Brain microvascular endothelial cell (primary cell): ENCODE results near the gene ESYT3.

Experiments
- DNase-seq: peaks from one replicate; pipeline ENCODE4 v3.0.0-alpha.2; 2020
- H3K27ac ChIP-seq: fragments of 250-450 bp; sonication (Bioruptor Pico); 2 replicates; pipeline ENCODE4 v1.5.1; 2020; ENCODE audit warnings: mild to moderate bottlenecking, moderate library complexity
- H3K27me3 ChIP-seq: fragments of 250-450 bp; sonication (Bioruptor Pico); replicated peaks from 2 replicates; pipeline ENCODE4 v1.5.1; 2020; ENCODE audit warnings: mild to moderate bottlenecking
- H3K36me3 ChIP-seq: fragments of 250-450 bp; sonication (Bioruptor Pico); replicated peaks from 2 replicates; pipeline ENCODE4 v1.5.1; 2020; ENCODE audit warnings: mild to moderate bottlenecking
- H3K4me3 ChIP-seq: 2 replicates; pipeline ENCODE4 v1.5.1; 2011; ENCODE audit warnings: low read depth, mild to moderate bottlenecking, control low read depth, low read length, moderate library complexity
- CTCF ChIP-seq: IDR thresholded peaks from 2 replicates; pipeline ENCODE4 v1.5.1; 2011; ENCODE audit warnings: low read depth, mild to moderate bottlenecking, moderate library complexity, low read length, control low read depth, inconsistent platforms; ENCODE audit errors: missing control alignments
- in situ Hi-C: cut with HindIII; loops from 2 replicates; pipeline ENCODE4 v1.10.0; 2017; ENCODE audit warnings: low sequenced_read_pairs, low pct_ligation_motif_present

ESYT3 gene

GRCh38 chr3:138469874-138470273 is 35.5 kb downstream of the ESYT3 start:
- Histone ChIP-seq H3K36me3 (no peaks in the 10 kb centered on the region), H3K27me3 (no peaks in the 10 kb centered on the region), H3K4me3 (no peak overlapping the region), H3K27ac (no peak overlapping the region)
- in situ Hi-C loops: no loop called here
- DNase-seq: no peak
- TF ChIP-seq CTCF: no peak

GRCh38 chr3:138470687-138471086 is 36.3 kb downstream of the ESYT3 start:
- Histone ChIP-seq H3K27ac (no peak overlapping the region), H3K36me3 (no peaks in the 10 kb centered on the region), H3K4me3 (no peak overlapping the region), H3K27me3 (no peaks in the 10 kb centered on the region)
- no peak for DNase-seq
- in situ Hi-C loops: no loop called here
- TF ChIP-seq CTCF: no peak

- Histone ChIP-seq H3K36me3 (no peaks in the 10 kb centered on the region), H3K27ac (no peak overlapping the region), H3K27me3 (no peaks in the 10 kb centered on the region), H3K4me3 (no peak overlapping the region)
- in situ Hi-C loops: no loop called here
- TF ChIP-seq CTCF: no peak
- no peak for DNase-seq
These were observed 37.1 kb downstream of the ESYT3 start for GRCh38 chr3:138471481-138471880.

- no peak for TF ChIP-seq CTCF
- Histone ChIP-seq H3K27me3 (no peaks in the 10 kb centered on the region), H3K4me3 (no peak overlapping the region), H3K27ac (no peak overlapping the region), H3K36me3 (no peaks in the 10 kb centered on the region)
- in situ Hi-C loops: no loop called here
- DNase-seq: no peak
These were observed 37.9 kb downstream of the ESYT3 start for GRCh38 chr3:138472141-138472825.

- no peak for TF ChIP-seq CTCF
- no peak for DNase-seq
- Histone ChIP-seq H3K27me3 (no peaks in the 10 kb centered on the region), H3K27ac (no peak overlapping the region), H3K4me3 (no peak overlapping the region), H3K36me3 (no peaks in the 10 kb centered on the region)
- in situ Hi-C loops: no loop called here
These were observed 39.0 kb downstream of the ESYT3 start for GRCh38 chr3:138473391-138473790.

- H3K27ac ChIP-seq: no peak overlapping the region
- no peak for DNase-seq
- TF ChIP-seq CTCF: no peak
- in situ Hi-C loops: no loop called here
- no peak overlapping the region for H3K4me3 ChIP-seq
- H3K27me3 ChIP-seq: no peaks in the 10 kb centered on the region
- H3K36me3 ChIP-seq: no peaks in the 10 kb centered on the region
These were observed 39.7 kb downstream of the ESYT3 start for GRCh38 chr3:138474163-138474562.
